Tibial nerve (tissue), 4 donors: ENCODE results near the gene RTCB. TPM values are rescaled to one million over a fixed set of nuclear protein-coding genes. Genes with fewer than 3 reads are reported as not detected.
"Not testable (repeated sequence)": the region's sequence is repeated elsewhere in the genome, so short reads cannot be mapped to it uniquely, and the experiment has no call there.

ENCODE experiments used
- DNase-seq, 2 donors: peaks; one replicate each; pipeline ENCODE4 v3.0.0-alpha.2; 2019; ENCODE audit warnings: low spot score in 2 of 2
- H3K27ac ChIP-seq, 4 donors: fragments of 200-600 bp; sonication (generic) in 3 of 4; one replicate each; pipeline ENCODE4 v1.5.1; 2017 to 2019; ENCODE audit warnings: mild to moderate bottlenecking in 1 of 4
- H3K27me3 ChIP-seq, 2 donors: fragments of 200-600 bp; sonication (generic) in 1 of 2; one replicate each; pipeline versions ENCODE4 v1.5.1 to v1.6.0; 2017 to 2019
- H3K36me3 ChIP-seq, 3 donors: fragments of 200-600 bp; sonication (generic); one replicate each; pipeline ENCODE4 v1.5.1; 2018 to 2019
- H3K4me1 ChIP-seq, 4 donors: fragments of 200-600 bp; sonication (generic) in 3 of 4; one replicate each; pipeline ENCODE4 v1.5.1; 2017 to 2019
- H3K4me3 ChIP-seq, 4 donors: fragments of 200-600 bp; sonication (generic) in 3 of 4; one replicate each; pipeline ENCODE4 v1.5.1; 2017 to 2019; ENCODE audit warnings: mild to moderate bottlenecking in 1 of 4, moderate library complexity in 1 of 4
- H3K9me3 ChIP-seq, 4 donors: fragments of 200-600 bp; sonication (generic) in 3 of 4; one replicate each; pipeline ENCODE4 v1.5.1; 2017 to 2019
- EP300 ChIP-seq, 2 donors: sonication (generic); formaldehyde crosslinking; IDR thresholded peaks; one replicate each; pipeline ENCODE4 v1.6.1; 2017; ENCODE audit warnings: antibody characterized with exemption in 2 of 2, mild to moderate bottlenecking in 1 of 2
- POLR2A ChIP-seq, 2 donors: fragments of 450-650 bp; IDR thresholded peaks; one replicate each; pipeline ENCODE4 v1.6.1; 2017; ENCODE audit warnings: antibody characterized with exemption in 2 of 2, mild to moderate bottlenecking in 2 of 2, moderate library complexity in 2 of 2
- WGBS, 2 donors: methylation state at CpG; one replicate each; pipeline ENCODE4 v1.1.5; 2018; 5-methylcytosine and 5-hydroxymethylcytosine counted together
- total RNA-seq, 4 donors: library from RNA; depleted of rRNA; stranded (reverse); fragments of >200 nt; gene quantifications; one replicate each; pipeline ENCODE4 v1.1.0, GENCODE V29; 2016
- TF ChIP-seq, protein P1 (sequence below), 5 experiments: fragments of 200-600 bp in 3 of 5; fragments of 450-650 bp in 2 of 5; sonication (generic) in 3 of 5; IDR thresholded peaks; one replicate each; pipeline ENCODE4 v1.5.1; 2016 to 2019; ENCODE audit warnings: antibody characterized with exemption in 5 of 5, mild to moderate bottlenecking in 3 of 5, moderate library complexity in 2 of 5

RTCB gene
- total RNA-seq, 4 donors from 2014 or later, result 43.2 to 72.5 (median 49.2) TPM

DNA sequence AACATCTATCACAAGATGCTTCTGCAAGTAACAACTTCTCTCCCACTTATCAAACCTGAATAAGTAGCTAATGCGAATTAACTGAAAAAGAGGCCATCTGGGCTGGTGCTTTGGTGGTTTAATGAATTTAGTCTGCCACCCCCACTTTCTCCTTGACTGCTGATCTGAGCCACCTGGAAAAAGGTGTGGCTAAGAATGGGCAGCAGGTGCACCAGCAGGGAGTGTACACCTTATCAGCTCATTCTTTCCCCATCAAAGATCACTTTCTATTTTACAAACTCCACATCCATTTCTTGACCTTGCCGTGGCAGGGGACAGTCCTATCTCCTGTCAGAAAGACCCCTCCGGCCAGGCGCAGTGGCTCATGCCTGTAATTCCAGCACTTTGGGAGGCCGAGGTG, 47.8 kb downstream of the RTCB start:
- no peaks in the 10 kb centered on the region for H3K9me3 ChIP-seq
- H3K4me1 ChIP-seq, result no peaks in the 10 kb centered on the region
- H3K27me3 ChIP-seq, result no peaks in the 10 kb centered on the region
- H3K4me3 ChIP-seq, result no peak overlapping the region
- DNase-seq, result no peak
- no peaks in the 10 kb centered on the region for H3K36me3 ChIP-seq
- WGBS, 2 donors, result 90 to 94% methylated on average over 5 of the region's 5 CpGs
- TF ChIP-seq EP300 (IDR thresholded peaks at IDR 0.05), result no peak
- no peak for TF ChIP-seq POLR2A (IDR thresholded peaks at IDR 0.05)
- TF ChIP-seq, protein P1, sequence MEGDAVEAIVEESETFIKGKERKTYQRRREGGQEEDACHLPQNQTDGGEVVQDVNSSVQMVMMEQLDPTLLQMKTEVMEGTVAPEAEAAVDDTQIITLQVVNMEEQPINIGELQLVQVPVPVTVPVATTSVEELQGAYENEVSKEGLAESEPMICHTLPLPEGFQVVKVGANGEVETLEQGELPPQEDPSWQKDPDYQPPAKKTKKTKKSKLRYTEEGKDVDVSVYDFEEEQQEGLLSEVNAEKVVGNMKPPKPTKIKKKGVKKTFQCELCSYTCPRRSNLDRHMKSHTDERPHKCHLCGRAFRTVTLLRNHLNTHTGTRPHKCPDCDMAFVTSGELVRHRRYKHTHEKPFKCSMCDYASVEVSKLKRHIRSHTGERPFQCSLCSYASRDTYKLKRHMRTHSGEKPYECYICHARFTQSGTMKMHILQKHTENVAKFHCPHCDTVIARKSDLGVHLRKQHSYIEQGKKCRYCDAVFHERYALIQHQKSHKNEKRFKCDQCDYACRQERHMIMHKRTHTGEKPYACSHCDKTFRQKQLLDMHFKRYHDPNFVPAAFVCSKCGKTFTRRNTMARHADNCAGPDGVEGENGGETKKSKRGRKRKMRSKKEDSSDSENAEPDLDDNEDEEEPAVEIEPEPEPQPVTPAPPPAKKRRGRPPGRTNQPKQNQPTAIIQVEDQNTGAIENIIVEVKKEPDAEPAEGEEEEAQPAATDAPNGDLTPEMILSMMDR (IDR thresholded peaks at IDR 0.05), result no peak
- H3K27ac ChIP-seq, result no peak overlapping the region

DNA sequence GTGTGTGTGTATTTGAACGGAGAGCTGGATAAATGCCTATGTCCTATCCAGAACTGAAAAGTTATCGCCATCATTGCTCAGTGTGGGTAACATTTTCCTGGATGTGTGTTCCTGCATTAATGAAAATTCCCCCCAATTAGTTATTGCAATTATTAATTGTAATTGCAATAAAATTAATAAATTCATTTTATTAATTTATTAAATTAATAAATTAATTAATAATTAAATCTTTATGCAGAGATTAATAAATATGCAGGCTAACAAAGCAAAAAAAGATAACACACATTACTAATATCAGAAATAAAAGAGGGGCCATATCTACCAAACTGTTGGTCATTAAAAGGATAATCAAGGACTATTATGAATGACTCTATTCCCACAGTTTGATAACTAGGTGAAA, 50.8 kb downstream of the RTCB start:
- no peak for DNase-seq
- Histone ChIP-seq H3K27ac (no peak overlapping the region), H3K36me3 (no peaks in the 10 kb centered on the region), H3K4me1 (no peaks in the 10 kb centered on the region), H3K4me3 (no peak overlapping the region), H3K27me3 (no peaks in the 10 kb centered on the region), H3K9me3 (no peaks in the 10 kb centered on the region)
- TF ChIP-seq, protein P1 (IDR thresholded peaks at IDR 0.05), result no peak
- TF ChIP-seq POLR2A (IDR thresholded peaks at IDR 0.05) (no peak), EP300 (IDR thresholded peaks at IDR 0.05) (no peak)
- 83% methylated on average over 2 of the region's 2 CpGs for WGBS, 2 donors

DNA sequence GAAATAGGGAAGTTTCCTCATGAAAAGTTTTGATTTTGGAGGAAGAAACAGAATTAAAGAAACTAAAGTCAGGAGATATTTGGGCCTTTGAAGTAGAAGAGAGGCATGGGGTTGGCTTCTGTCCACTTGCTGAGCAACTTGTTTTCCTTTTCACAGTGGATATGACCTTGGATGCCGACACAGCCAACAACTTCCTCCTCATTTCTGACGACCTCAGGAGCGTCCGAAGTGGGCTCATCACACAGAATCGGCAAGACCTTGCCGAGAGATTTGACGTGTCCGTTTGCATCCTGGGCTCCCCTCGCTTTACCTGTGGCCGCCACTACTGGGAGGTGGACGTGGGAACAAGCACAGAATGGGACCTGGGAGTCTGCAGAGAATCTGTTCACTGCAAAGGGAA, 52.0 kb downstream of the RTCB start:
- H3K27ac ChIP-seq, H3K4me3 ChIP-seq, H3K9me3 ChIP-seq, H3K36me3 ChIP-seq, H3K27me3 ChIP-seq, DNase-seq, H3K4me1 ChIP-seq: not testable (repeated sequence)
- WGBS, 2 donors, result 84 to 88% methylated on average over 11 of the region's 11 CpGs

DNA sequence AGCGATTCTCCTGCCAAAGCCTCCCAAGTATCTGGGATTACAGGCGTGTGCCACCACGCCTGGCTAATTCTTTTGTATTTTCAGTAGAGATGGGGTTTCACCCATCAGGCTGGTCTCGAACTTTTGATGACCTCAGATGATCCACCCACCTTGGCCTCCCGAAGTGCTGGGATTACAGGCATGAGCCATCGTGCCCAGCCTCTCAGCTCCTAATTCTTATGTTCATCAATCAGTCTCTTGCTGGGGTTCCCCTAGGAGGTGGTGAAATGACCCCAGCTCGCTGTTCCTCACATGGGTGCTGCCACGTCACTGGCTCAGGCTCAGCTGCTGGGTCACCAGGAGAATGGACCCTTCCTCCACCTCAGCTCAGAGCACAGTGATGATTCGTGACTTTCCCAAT, 54.5 kb downstream of the RTCB start, which contains the start of gene RFPL3:
RFPL3 (plus strand) TSS at position 301 of the 400 bp plus-strand sequence. CDS start 205 bp downstream, outside the sequence.
- 81 to 83% methylated on average over 9 of the region's 9 CpGs for WGBS, 2 donors
- H3K27me3 ChIP-seq, H3K27ac ChIP-seq, H3K4me1 ChIP-seq, DNase-seq, H3K9me3 ChIP-seq, H3K36me3 ChIP-seq, H3K4me3 ChIP-seq: not testable (repeated sequence)

DNA sequence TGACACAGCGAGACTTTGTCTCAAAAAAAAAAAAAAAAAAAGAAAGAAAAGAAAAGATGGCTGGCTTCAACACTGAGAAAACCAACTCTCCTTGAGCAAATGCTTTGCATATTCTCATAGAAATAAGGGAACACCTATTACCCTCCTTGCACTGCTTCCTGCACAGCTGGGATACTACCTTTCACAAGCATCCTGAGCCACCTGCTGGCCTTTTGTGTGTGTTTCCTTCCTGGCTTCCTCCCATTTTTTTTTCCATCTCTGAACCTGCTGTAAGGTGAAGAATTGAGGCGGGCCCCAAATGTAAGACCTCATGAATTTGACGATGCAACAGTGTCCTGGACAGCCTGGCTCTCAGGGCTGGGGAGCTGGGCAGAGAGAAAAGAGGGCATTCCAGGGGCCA, 56.3 kb downstream of the RTCB start:
- Histone ChIP-seq H3K4me3 (no peak overlapping the region), H3K4me1 (no peaks in the 10 kb centered on the region), H3K27ac (no peak overlapping the region), H3K27me3 (no peaks in the 10 kb centered on the region), H3K9me3 (no peaks in the 10 kb centered on the region), H3K36me3 (no peaks in the 10 kb centered on the region)
- DNase-seq, result no peak
- 80 to 83% methylated on average over 3 of the region's 3 CpGs for WGBS, 2 donors
- TF ChIP-seq POLR2A (IDR thresholded peaks at IDR 0.05), result no peak
- TF ChIP-seq, protein P1 (IDR thresholded peaks at IDR 0.05), result no peak

DNA sequence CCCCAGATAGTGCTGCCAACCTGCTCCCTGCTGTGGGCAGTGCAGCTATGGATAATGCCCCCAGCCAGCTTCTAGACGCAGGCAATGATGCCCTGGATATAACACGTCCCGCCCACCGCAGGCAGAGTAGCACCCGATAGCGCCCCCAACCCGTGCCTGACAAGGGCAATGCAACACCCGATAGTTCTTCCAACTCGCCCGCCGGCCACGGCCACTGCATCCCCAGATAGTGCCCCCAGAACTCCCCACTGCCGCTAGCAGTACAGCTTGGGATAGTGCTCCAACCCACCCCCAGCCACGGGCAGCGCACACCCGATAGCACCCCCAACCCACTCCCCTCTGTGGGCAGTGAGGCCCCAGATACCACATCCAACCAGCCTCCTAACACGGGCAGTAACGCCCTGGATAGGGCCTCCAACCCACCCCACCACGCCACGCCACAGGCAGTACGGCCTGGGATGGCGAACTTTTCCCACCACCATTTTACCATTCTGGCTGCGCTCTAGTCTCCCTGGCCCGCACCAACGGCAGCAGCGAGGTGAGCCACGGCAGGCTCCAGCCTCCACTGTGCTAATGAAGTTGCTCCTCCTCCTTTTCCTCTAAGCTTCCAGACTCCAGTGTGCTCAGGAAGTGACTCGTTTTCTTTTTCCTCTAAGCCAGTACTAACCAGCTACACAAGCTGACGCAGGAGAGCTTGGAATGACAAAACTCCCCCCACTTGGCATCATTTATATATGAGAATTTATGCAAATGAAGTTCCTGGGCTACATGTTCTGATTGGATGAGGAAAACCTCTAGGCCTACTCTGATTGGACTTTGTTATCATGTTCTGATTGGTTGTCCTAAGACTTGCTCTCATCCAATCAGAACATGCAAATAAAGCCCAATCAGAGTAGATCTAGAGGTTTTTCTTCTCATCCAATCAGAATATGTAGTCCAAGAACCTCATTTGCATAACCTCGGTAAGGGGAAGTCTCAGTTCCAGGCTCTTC, 57.4 kb downstream of the RTCB start:
- Histone ChIP-seq H3K9me3 (no peaks in the 10 kb centered on the region), H3K27ac (no peak overlapping the region), H3K36me3 (no peaks in the 10 kb centered on the region), H3K27me3 (no peaks in the 10 kb centered on the region), H3K4me3 (peak overlapping the region in 1 of 4 donors; percentile 11), H3K4me1 (no peaks in the 10 kb centered on the region)
- TF ChIP-seq, protein P1 (IDR thresholded peaks at IDR 0.05), result no peak
- TF ChIP-seq EP300 (IDR thresholded peaks at IDR 0.05) (no peak), POLR2A (IDR thresholded peaks at IDR 0.05) (no peak)
- no peak for DNase-seq
- 80 to 82% methylated on average over 29 of the region's 30 CpGs for WGBS, 2 donors
